Adrenal gland (tissue), 12 donors: ENCODE results near the gene MUC5B. TPM values are rescaled to one million over a fixed set of nuclear protein-coding genes. Genes with fewer than 3 reads are reported as not detected.

Experiments used
- DNase-seq, 7 donors: peaks; one replicate each; pipeline ENCODE4 v3.0.0-alpha.2; 2019 to 2020
- H3K27ac ChIP-seq, 5 donors: fragments of 200-600 bp; sonication (generic) in 4 of 5; 1 replicate in 3 of 5; 2 replicates in 2 of 5; pipeline versions ENCODE4 v1.5.1 to v1.8.0; 2016 to 2020; ENCODE audit warnings: mild to moderate bottlenecking in 1 of 5
- H3K27me3 ChIP-seq: fragments of 200-600 bp; 2 replicates; pipeline ENCODE4 v1.8.0; 2021
- H3K36me3 ChIP-seq, 2 donors: fragments of 200-600 bp; replicated peaks in 1 of 2; 1 replicate in 1 of 2; 2 replicates in 1 of 2; pipeline versions ENCODE4 v1.5.1 to v1.8.0; 2018 to 2022
- H3K4me1 ChIP-seq, 2 donors: fragments of 200-600 bp; replicated peaks in 1 of 2; 1 replicate in 1 of 2; 2 replicates in 1 of 2; pipeline versions ENCODE4 v1.5.1 to v1.8.0; 2018 to 2021
- H3K4me3 ChIP-seq, 4 donors: fragments of 200-600 bp; sonication (generic) in 3 of 4; one replicate each; pipeline ENCODE4 v1.5.1; 2016 to 2018
- H3K9me3 ChIP-seq, 3 donors: fragments of 200-600 bp; sonication (generic) in 1 of 3; replicated peaks in 1 of 3; 1 replicate in 2 of 3; 2 replicates in 1 of 3; pipeline versions ENCODE4 v1.5.1 to v1.8.0; 2016 to 2021
- CTCF ChIP-seq, 6 experiments: fragments of 450-650 bp in 4 of 6; fragments of 200-600 bp in 2 of 6; sonication (generic) in 1 of 6; IDR thresholded peaks; 1 replicate in 5 of 6; 2 replicates in 1 of 6; pipeline versions ENCODE4 v1.5.1 to v1.8.0; 2016 to 2021; ENCODE audit warnings: antibody characterized with exemption in 6 of 6, mild to moderate bottlenecking in 2 of 6, moderate library complexity in 1 of 6
- POLR2A ChIP-seq, 2 donors: fragments of 450-650 bp; IDR thresholded peaks; one replicate each; pipeline ENCODE4 v1.6.1; 2017; ENCODE audit warnings: antibody characterized with exemption in 2 of 2, mild to moderate bottlenecking in 2 of 2, moderate library complexity in 1 of 2
- WGBS, 4 donors: extraction: QIAGEN DNeasy Blood & Tissue Kit in 2 of 4; methylation state at CpG; one replicate each; pipeline versions ENCODE4 v1.1.5 to v1.1.7; 2013 to 2017; 5-methylcytosine and 5-hydroxymethylcytosine counted together
- intact Hi-C, 2 donors: fragments of 100-400 bp; cut with DNase I; formaldehyde crosslinking; loops; one replicate each; pipeline versions ENCODE4 v1.14.1 to v1.15.0; 2022 to 2023
- polyA plus RNA-seq, 3 donors: library from polyadenylated mRNA; stranded (reverse); fragments of 200-250 nt in 2 of 3; fragments of 350-450 nt in 1 of 3; fragmentation: Illumina TruSeq in 1 of 3; extraction: RNeasy Lipid Tissue Mini Kit (QIAGEN cat#74804) in 1 of 3; gene quantifications; one replicate each; pipeline ENCODE4 v1.2.3, GENCODE V29; 2013 to 2014
- total RNA-seq, 9 donors: library from RNA; depleted of rRNA in 4 of 9; stranded (reverse); fragments of >200 nt in 4 of 9; fragments of 120-200 nt in 1 of 9; fragmentation: NEBNext Ultra II Directional in 1 of 9; extraction: Animal tissue kit (Norgen Biotek cat#: 25700) in 1 of 9; gene quantifications; one replicate each; pipeline versions ENCODE4 v1.1.0 to v1.2.4, GENCODE V29; 2013 to 2023
- donor health status: healthy with polysubstance abuse.
- donor health status: Bipolar disorder and iron deficiency.
- donor health status: DM: yes; HTN: yes; CAD: no.
- donor health status: DM: no; HTN: no; CAD: no.
- donor health status: DM: no; HTN: no; CAD: no.
- donor health status: DM: yes; HTN: yes; CAD: no.

Gene MUC5B
- total and polyA plus RNA-seq, 12 donors, result under 0.01 to 0.95 (median 0.70) TPM; not detected in 7

GRCh38 chr11:1194977-1195681 is 27.7 kb upstream of the MUC5B start:
- 83 to 94% (median 84%) methylated on average over 17 to 32 of the region's 32 CpGs for WGBS, 4 donors

GRCh38 chr11:1195682-1196515 is 27.0 kb upstream of the MUC5B start:
- WGBS, 4 donors, result 72 to 87% (median 83%) methylated on average over 12 to 41 of the region's 41 CpGs
- Histone ChIP-seq H3K4me1 (no peaks in the 10 kb centered on the region), H3K36me3 (no peaks in the 10 kb centered on the region), H3K9me3 (no peaks in the 10 kb centered on the region), H3K27ac (no peak overlapping the region), H3K27me3 (peaks cover 35% of the 10 kb centered on the region), H3K4me3 (no peak overlapping the region)
- peak in 1 of 7 donors; percentile 6 for DNase-seq
- intact Hi-C loops, result no loop called here
- TF ChIP-seq POLR2A (IDR thresholded peaks at IDR 0.05) (no peak), CTCF (IDR thresholded peaks at IDR 0.05) (no peak)

More at GRCh38 chr11:1194977-1195681, 27.7 kb upstream of the MUC5B start:
- no peaks in the 10 kb centered on the region for H3K4me1 ChIP-seq
- H3K27me3 ChIP-seq, result peaks cover 35% of the 10 kb centered on the region
- H3K9me3 ChIP-seq, result no peaks in the 10 kb centered on the region
- H3K36me3 ChIP-seq, result no peaks in the 10 kb centered on the region
- no peak overlapping the region for H3K27ac ChIP-seq
- TF ChIP-seq POLR2A (IDR thresholded peaks at IDR 0.05), result no peak
- TF ChIP-seq CTCF (IDR thresholded peaks at IDR 0.05), result no peak
- no peak overlapping the region for H3K4me3 ChIP-seq
- intact Hi-C loops, result no loop called here
- DNase-seq, result peak in 1 of 7 donors; percentile 6

- intact Hi-C loops, result no loop called here
Observed at GRCh38 chr11:1196516-1197391, 26.1 kb upstream of the MUC5B start.

More at GRCh38 chr11:1196516-1197391, 26.1 kb upstream of the MUC5B start:
- TF ChIP-seq CTCF (IDR thresholded peaks at IDR 0.05) (no peak), POLR2A (IDR thresholded peaks at IDR 0.05) (no peak)
- Histone ChIP-seq H3K4me3 (no peak overlapping the region), H3K36me3 (no peaks in the 10 kb centered on the region), H3K27me3 (peaks cover 35% of the 10 kb centered on the region), H3K4me1 (no peaks in the 10 kb centered on the region), H3K27ac (no peak overlapping the region), H3K9me3 (no peaks in the 10 kb centered on the region)
- WGBS, 4 donors, result 68 to 80% (median 76%) methylated on average over 6 to 28 of the region's 28 CpGs
- peak in 3 of 7 donors; percentile 1 to 7 (median 4) for DNase-seq
